GM23248 (cell line): ENCODE results near the gene H19. TPM values are rescaled to one million over a fixed set of nuclear protein-coding genes. Genes with fewer than 3 reads are reported as not detected.

Experiments used
- DNase-seq: peaks from one replicate; pipeline ENCODE4 v3.0.0-alpha.2; 2015
- H2AFZ ChIP-seq: fragments of 200-600 bp; sonication (generic); 2 replicates; pipeline ENCODE4 v1.6.1; 2016; ENCODE audit warnings: antibody characterized with exemption
- H3F3A ChIP-seq: fragments of 200-600 bp; sonication (generic); 2 replicates; pipeline ENCODE4 v1.6.1; 2016; ENCODE audit warnings: mild to moderate bottlenecking, antibody characterized with exemption, mixed run types; ENCODE audit not compliant: insufficient read depth
- H3K27ac ChIP-seq: fragments of 200-600 bp; sonication (generic); 2 replicates; pipeline ENCODE4 v1.5.1; 2016; ENCODE audit warnings: mild to moderate bottlenecking
- H3K27me3 ChIP-seq: fragments of 200-600 bp; sonication (generic); replicated peaks from 2 replicates; pipeline ENCODE4 v1.6.1; 2016; ENCODE audit warnings: mild to moderate bottlenecking; ENCODE audit not compliant: insufficient read depth
- H3K36me3 ChIP-seq: fragments of 200-600 bp; sonication (generic); 2 replicates; pipeline ENCODE4 v1.6.1; 2016; ENCODE audit warnings: low read depth, mild to moderate bottlenecking
- H3K4me1 ChIP-seq: fragments of 200-600 bp; sonication (generic); 2 replicates; pipeline ENCODE4 v1.6.1; 2016; ENCODE audit warnings: mild to moderate bottlenecking; ENCODE audit not compliant: insufficient read depth
- H3K4me2 ChIP-seq: fragments of 200-600 bp; sonication (generic); one replicate; pipeline ENCODE4 v1.6.1; 2016; ENCODE audit warnings: mild to moderate bottlenecking; ENCODE audit not compliant: unreplicated experiment
- H3K4me3 ChIP-seq: fragments of 200-600 bp; sonication (generic); 2 replicates; pipeline ENCODE4 v1.5.1; 2016; ENCODE audit warnings: mild to moderate bottlenecking
- H3K79me2 ChIP-seq: fragments of 200-600 bp; sonication (generic); 2 replicates; pipeline ENCODE4 v1.6.1; 2016; ENCODE audit warnings: mild to moderate bottlenecking; ENCODE audit not compliant: insufficient read depth
- H3K9ac ChIP-seq: fragments of 200-600 bp; sonication (generic); 2 replicates; pipeline ENCODE4 v1.6.1; 2016; ENCODE audit warnings: mild to moderate bottlenecking
- H3K9me2 ChIP-seq: fragments of 200-600 bp; sonication (generic); 2 replicates; pipeline ENCODE4 v1.6.1; 2016; ENCODE audit warnings: mixed run types, mild to moderate bottlenecking, moderate library complexity; ENCODE audit not compliant: insufficient read depth
- H3K9me3 ChIP-seq: fragments of 200-600 bp; sonication (generic); one replicate; pipeline ENCODE4 v1.6.1; 2017; ENCODE audit warnings: low read depth
- H4K20me1 ChIP-seq: fragments of 200-600 bp; sonication (generic); 2 replicates; pipeline ENCODE4 v1.6.0; 2016; ENCODE audit not compliant: insufficient read depth
- EZH2 ChIP-seq: fragments of 200-600 bp; sonication (generic); IDR thresholded peaks from 2 replicates; pipeline ENCODE4 v1.6.1; 2018; ENCODE audit warnings: antibody characterized with exemption, mild to moderate bottlenecking; ENCODE audit not compliant: insufficient read depth, poor library complexity, severe bottlenecking
- EZH2phosphoT487 ChIP-seq: fragments of 200-600 bp; sonication (generic); IDR thresholded peaks from 2 replicates; pipeline ENCODE4 v1.6.1; 2018; ENCODE audit warnings: antibody characterized with exemption, moderate library complexity, mild to moderate bottlenecking, low read depth; ENCODE audit not compliant: insufficient read depth
- WGBS, 2 experiments: methylation state at CpG; one replicate each; pipeline ENCODE4 v1.1.6; 2015 to 2017; ENCODE audit warnings: low lambda C conversion rate in 2 of 2, low coverage in 1 of 2; ENCODE audit errors: missing lambda C conversion rate in 2 of 2; 5-methylcytosine and 5-hydroxymethylcytosine counted together
- in situ Hi-C: fragments of 300-500 bp; cut with MboI; formaldehyde crosslinking; loops from 2 replicates; pipeline ENCODE4 v1.15.0; 2020
- polyA plus RNA-seq: library from polyadenylated mRNA; unstranded; fragments of >200 nt; fragmentation: Nextera tagmentation; extraction: Ambion mirVana; gene quantifications from 2 replicates; pipeline ENCODE4 v1.2.1, GENCODE V29; 2016
- total RNA-seq: library from RNA; depleted of rRNA; stranded (reverse); fragments of >200 nt; shearing (Covaris generic); gene quantifications from 2 replicates; pipeline ENCODE4 v1.2.3, GENCODE V29; 2014

Gene H19
- total and polyA plus RNA-seq, 2 experiments from 2014 or later, result 2.2 TPM; not detected in 1

DNA sequence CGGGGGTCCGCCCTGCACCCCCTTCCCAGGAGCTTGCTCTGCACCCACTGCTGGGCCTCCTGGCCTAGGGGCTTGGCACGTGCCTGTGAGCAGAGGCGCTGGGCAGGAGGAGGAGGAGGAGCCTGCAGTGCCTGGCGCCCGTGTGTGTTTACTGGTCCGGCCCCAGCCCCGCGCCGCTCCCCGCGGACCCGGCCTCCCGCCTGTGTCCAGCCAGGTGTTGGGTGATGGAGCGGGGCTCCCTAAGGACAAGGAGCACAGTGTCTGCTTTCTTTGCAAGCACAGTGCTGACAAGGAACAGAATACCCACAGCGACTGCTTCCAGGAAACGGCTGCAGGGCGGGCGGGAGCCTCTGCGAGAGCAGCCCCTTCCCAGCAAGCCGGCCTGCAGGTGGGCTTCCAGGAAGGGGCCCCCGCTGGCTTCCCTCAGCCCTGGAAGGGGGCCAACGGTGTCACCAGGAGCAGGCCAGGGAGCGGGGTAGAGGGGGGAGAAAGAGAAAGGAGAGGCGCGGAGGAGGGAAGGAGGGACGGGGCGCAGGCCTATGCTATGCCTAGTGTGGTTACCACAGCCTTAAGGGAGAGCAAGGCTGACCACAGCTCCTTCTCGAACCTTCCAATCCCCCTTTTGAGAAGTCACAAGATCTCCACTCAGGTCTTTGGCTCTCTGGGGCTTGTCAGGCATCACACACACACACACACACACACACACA lies 6.6 kb downstream of the H19 start:
- H3K27me3 ChIP-seq, result no peaks in the 10 kb centered on the region
- H2AFZ ChIP-seq, result no peak overlapping the region
- H3K4me2 ChIP-seq, result no peak overlapping the region
- no peak overlapping the region for H3K9ac ChIP-seq
- H4K20me1 ChIP-seq, result no peaks in the 10 kb centered on the region
- no peaks in the 10 kb centered on the region for H3K4me1 ChIP-seq
- no peaks in the 10 kb centered on the region for H3K79me2 ChIP-seq
- no peaks in the 10 kb centered on the region for H3K9me2 ChIP-seq
- in situ Hi-C loops, result no loop called here
- H3K27ac ChIP-seq, result no peak overlapping the region
- no peaks in the 10 kb centered on the region for H3F3A ChIP-seq
- no peaks in the 10 kb centered on the region for H3K36me3 ChIP-seq
- no peak overlapping the region for H3K4me3 ChIP-seq
- no peaks in the 10 kb centered on the region for H3K9me3 ChIP-seq
- WGBS, 2 experiments, result no CpG with 5 or more reads among the region's 29 CpGs
- TF ChIP-seq EZH2phosphoT487, result no peak
- no peak for TF ChIP-seq EZH2
- no peak for DNase-seq

DNA sequence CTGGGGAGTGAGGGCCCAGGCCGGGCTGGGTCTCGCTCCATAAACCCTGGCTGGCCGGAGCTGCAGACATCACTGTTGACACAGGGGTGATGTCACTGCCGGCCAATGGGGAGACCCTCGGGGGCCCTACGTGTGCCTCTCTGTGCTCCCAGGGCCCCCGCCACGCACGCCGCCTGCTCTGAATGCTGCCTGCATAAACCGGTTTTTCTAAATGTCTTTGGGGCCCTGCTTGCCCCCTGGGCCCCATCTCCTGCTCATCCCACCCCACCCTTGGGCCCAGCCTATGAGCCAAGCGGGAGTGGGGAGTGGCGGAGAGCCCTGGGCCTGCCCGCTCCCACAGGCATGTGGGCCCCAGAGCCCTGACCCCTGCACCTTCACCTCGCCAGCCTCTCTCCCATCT lies 7.7 kb downstream of the H19 start:
- H3K4me1 ChIP-seq, result no peaks in the 10 kb centered on the region
- no peak overlapping the region for H3K4me3 ChIP-seq
- no peaks in the 10 kb centered on the region for H3K36me3 ChIP-seq
- no peak overlapping the region for H2AFZ ChIP-seq
- no peak overlapping the region for H3K4me2 ChIP-seq
- H3K9me2 ChIP-seq, result no peaks in the 10 kb centered on the region
- no peak overlapping the region for H3K9ac ChIP-seq
- DNase-seq, result no peak
- no peaks in the 10 kb centered on the region for H4K20me1 ChIP-seq
- no peaks in the 10 kb centered on the region for H3F3A ChIP-seq
- TF ChIP-seq EZH2 (no peak), EZH2phosphoT487 (no peak)
- H3K27ac ChIP-seq, result no peak overlapping the region
- in situ Hi-C loops, result no loop called here
- H3K27me3 ChIP-seq, result no peaks in the 10 kb centered on the region
- WGBS, 2 experiments, result no CpG with 5 or more reads among the region's 15 CpGs
- no peaks in the 10 kb centered on the region for H3K79me2 ChIP-seq
- H3K9me3 ChIP-seq, result no peaks in the 10 kb centered on the region

- no peaks in the 10 kb centered on the region for H3K9me2 ChIP-seq
- H3K27me3 ChIP-seq, result no peaks in the 10 kb centered on the region
- no peak for DNase-seq
- H3K27ac ChIP-seq, result no peak overlapping the region
- no peak overlapping the region for H2AFZ ChIP-seq
- WGBS, 2 experiments, result 77% methylated on average over 8 of the region's 24 CpGs; no CpG with 5 or more reads in 1 of the 2 experiments
- no peaks in the 10 kb centered on the region for H3F3A ChIP-seq
- no peak overlapping the region for H3K4me3 ChIP-seq
- TF ChIP-seq EZH2 (no peak), EZH2phosphoT487 (no peak)
- H3K9me3 ChIP-seq, result no peaks in the 10 kb centered on the region
- H4K20me1 ChIP-seq, result no peaks in the 10 kb centered on the region
- no peaks in the 10 kb centered on the region for H3K36me3 ChIP-seq
- H3K9ac ChIP-seq, result no peak overlapping the region
- in situ Hi-C loops, result no loop called here
- no peak overlapping the region for H3K4me2 ChIP-seq
- H3K79me2 ChIP-seq, result no peaks in the 10 kb centered on the region
- H3K4me1 ChIP-seq, result no peaks in the 10 kb centered on the region
Measured at GRCh38 chr11:1988667-1989317, 8.8 kb downstream of the H19 start.

DNA sequence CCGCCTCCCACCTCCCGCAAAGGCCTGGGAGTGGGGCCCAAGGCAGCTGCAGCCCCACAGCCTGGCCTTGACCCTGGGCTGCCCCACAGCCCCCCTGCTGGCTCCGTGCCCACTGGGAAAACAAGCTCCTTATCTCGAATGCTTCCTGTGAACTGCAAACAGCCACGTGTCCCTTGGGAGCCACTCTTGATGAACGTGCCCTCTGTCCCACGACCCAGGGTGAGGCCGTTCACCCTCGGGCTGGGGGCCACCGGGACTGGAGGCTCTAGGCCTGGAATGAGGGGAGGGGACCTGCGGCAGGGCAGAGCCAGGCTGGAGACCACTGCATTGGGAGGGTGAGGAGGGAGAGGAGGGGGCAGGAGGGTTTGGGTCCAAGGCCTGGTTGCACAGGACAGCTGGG lies 9.5 kb downstream of the H19 start:
- Histone ChIP-seq H3F3A (no peaks in the 10 kb centered on the region), H3K9ac (no peak overlapping the region), H3K4me1 (no peaks in the 10 kb centered on the region), H3K9me3 (no peaks in the 10 kb centered on the region), H4K20me1 (no peaks in the 10 kb centered on the region), H3K36me3 (no peaks in the 10 kb centered on the region), H3K9me2 (no peaks in the 10 kb centered on the region), H3K4me2 (no peak overlapping the region), H3K79me2 (no peaks in the 10 kb centered on the region), H3K27me3 (no peaks in the 10 kb centered on the region), H2AFZ (no peak overlapping the region), H3K27ac (no peak overlapping the region), H3K4me3 (no peak overlapping the region)
- no peak for DNase-seq
- in situ Hi-C loops, result no loop called here
- TF ChIP-seq EZH2phosphoT487 (no peak), EZH2 (no peak)
- WGBS, 2 experiments, result no CpG with 5 or more reads among the region's 11 CpGs
